Measurements from ENCODE around the gene SNX5. TPM values are rescaled to one million over a fixed set of nuclear protein-coding genes. Genes with fewer than 3 reads are reported as not detected.

Gene SNX5
- polyA plus RNA-seq, 1 donor from 2014 or later, result 59.8 TPM

GRCh38 chr20:17952692-17953684 lies 15.6 kb downstream of the SNX5 start:
- TF ChIP-seq SMC3 (conservative IDR thresholded peaks at IDR 0.05; ENCODE audit: poor library complexity) (no peak), CTCF (IDR thresholded peaks at IDR 0.05; ENCODE audit: poor library complexity, severe bottlenecking) (no peak), EZH2 (IDR thresholded peaks at IDR 0.05; ENCODE audit: borderline replicate concordance, insufficient read depth, low read length, poor library complexity, severe bottlenecking) (no peak), MXI1 (conservative IDR thresholded peaks at IDR 0.05; ENCODE audit: poor library complexity, severe bottlenecking) (no peak), RAD21 (conservative IDR thresholded peaks at IDR 0.05) (no peak)
- Histone ChIP-seq H3K27ac (ENCODE audit: low read length) (no peak overlapping the region), H3F3A (ENCODE audit: insufficient read depth, low read length, poor library complexity, severe bottlenecking) (no peaks in the 10 kb centered on the region), H4K20me1 (ENCODE audit: insufficient read depth) (no peaks in the 10 kb centered on the region), H3K9me3 (ENCODE audit: low read length) (no peaks in the 10 kb centered on the region), H3K27me3 (ENCODE audit: insufficient read depth, low read depth, low read length) (no peaks in the 10 kb centered on the region), H2AFZ (ENCODE audit: low read depth, low read length) (no peak overlapping the region), H3K79me2 (replicated peaks; ENCODE audit: insufficient read depth, low read length) (peaks cover 24% of the 10 kb centered on the region), H3K9me2 (ENCODE audit: insufficient read depth, low read length) (no peaks in the 10 kb centered on the region), H3K4me2 (ENCODE audit: low read length) (no peak overlapping the region), H3K36me3 (ENCODE audit: insufficient read depth, low read length) (no peaks in the 10 kb centered on the region), H3K4me3 (ENCODE audit: low read length) (no peak overlapping the region), H3K9ac (ENCODE audit: low read length) (no peak overlapping the region)

- H3K9ac ChIP-seq (ENCODE audit: low read length), result no peak overlapping the region
- H3K36me3 ChIP-seq (ENCODE audit: insufficient read depth, low read length), result no peaks in the 10 kb centered on the region
- H3K27ac ChIP-seq (ENCODE audit: low read length), result no peak overlapping the region
- H3F3A ChIP-seq (ENCODE audit: insufficient read depth, low read length, poor library complexity, severe bottlenecking), result no peaks in the 10 kb centered on the region
- no peaks in the 10 kb centered on the region for H4K20me1 ChIP-seq (ENCODE audit: insufficient read depth)
- no peak for TF ChIP-seq EP300 (conservative IDR thresholded peaks at IDR 0.05; ENCODE audit: poor library complexity, severe bottlenecking)
- no peak for TF ChIP-seq TAF1 (IDR thresholded peaks at IDR 0.05; ENCODE audit: low read depth)
- no peak for TF ChIP-seq MXI1 (conservative IDR thresholded peaks at IDR 0.05; ENCODE audit: poor library complexity, severe bottlenecking)
- TF ChIP-seq SMC3 (conservative IDR thresholded peaks at IDR 0.05; ENCODE audit: poor library complexity), result no peak
- no peak for TF ChIP-seq REST (IDR thresholded peaks at IDR 0.05; ENCODE audit: borderline replicate concordance)
- no peak overlapping the region for H3K4me2 ChIP-seq (ENCODE audit: low read length)
- peaks cover 9% of the 10 kb centered on the region for H3K79me2 ChIP-seq (replicated peaks; ENCODE audit: insufficient read depth, low read length)
- no peak overlapping the region for H3K4me3 ChIP-seq (ENCODE audit: low read length)
- no peaks in the 10 kb centered on the region for H3K9me3 ChIP-seq (ENCODE audit: low read length)
- no peaks in the 10 kb centered on the region for H3K9me2 ChIP-seq (ENCODE audit: insufficient read depth, low read length)
- no peak overlapping the region for H2AFZ ChIP-seq (ENCODE audit: low read depth, low read length)
- H3K27me3 ChIP-seq (ENCODE audit: insufficient read depth, low read depth, low read length), result no peaks in the 10 kb centered on the region
Measured at GRCh38 chr20:17951323-17951722, 17.3 kb downstream of the SNX5 start.

All from neural cell (in vitro differentiated cells).